ENCODE data around the gene CD300LG.

GRCh38 chr17:43812396-43813265 lies 34.3 kb upstream of the CD300LG start:
- no peak for TF ChIP-seq TARDBP (IDR thresholded peaks at IDR 0.05)
- TF ChIP-seq SP1 (IDR thresholded peaks at IDR 0.05), result no peak
- no peak for TF ChIP-seq FOXM1 (IDR thresholded peaks at IDR 0.05; ENCODE audit: borderline replicate concordance)
- TF ChIP-seq, protein P1, sequence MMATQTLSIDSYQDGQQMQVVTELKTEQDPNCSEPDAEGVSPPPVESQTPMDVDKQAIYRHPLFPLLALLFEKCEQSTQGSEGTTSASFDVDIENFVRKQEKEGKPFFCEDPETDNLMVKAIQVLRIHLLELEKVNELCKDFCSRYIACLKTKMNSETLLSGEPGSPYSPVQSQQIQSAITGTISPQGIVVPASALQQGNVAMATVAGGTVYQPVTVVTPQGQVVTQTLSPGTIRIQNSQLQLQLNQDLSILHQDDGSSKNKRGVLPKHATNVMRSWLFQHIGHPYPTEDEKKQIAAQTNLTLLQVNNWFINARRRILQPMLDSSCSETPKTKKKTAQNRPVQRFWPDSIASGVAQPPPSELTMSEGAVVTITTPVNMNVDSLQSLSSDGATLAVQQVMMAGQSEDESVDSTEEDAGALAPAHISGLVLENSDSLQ (IDR thresholded peaks at IDR 0.05), result no peak
- no peak for TF ChIP-seq BHLHE40 (IDR thresholded peaks at IDR 0.05; ENCODE audit: borderline replicate concordance)
- TF ChIP-seq NFRKB (IDR thresholded peaks at IDR 0.05), result no peak
- no peak for TF ChIP-seq LEF1 (IDR thresholded peaks at IDR 0.05; ENCODE audit: borderline replicate concordance)
- no peak for TF ChIP-seq SUZ12 (IDR thresholded peaks at IDR 0.05)
- TF ChIP-seq HDGF (IDR thresholded peaks at IDR 0.05; ENCODE audit: borderline replicate concordance), result no peak
- no peak for TF ChIP-seq L3MBTL2 (conservative IDR thresholded peaks at IDR 0.05)
- TF ChIP-seq ZNF384 (IDR thresholded peaks at IDR 0.05), result no peak

Measured in HEK293T (cell line).